Measurements from ENCODE around the gene AHRR.

AHRR gene

DNA sequence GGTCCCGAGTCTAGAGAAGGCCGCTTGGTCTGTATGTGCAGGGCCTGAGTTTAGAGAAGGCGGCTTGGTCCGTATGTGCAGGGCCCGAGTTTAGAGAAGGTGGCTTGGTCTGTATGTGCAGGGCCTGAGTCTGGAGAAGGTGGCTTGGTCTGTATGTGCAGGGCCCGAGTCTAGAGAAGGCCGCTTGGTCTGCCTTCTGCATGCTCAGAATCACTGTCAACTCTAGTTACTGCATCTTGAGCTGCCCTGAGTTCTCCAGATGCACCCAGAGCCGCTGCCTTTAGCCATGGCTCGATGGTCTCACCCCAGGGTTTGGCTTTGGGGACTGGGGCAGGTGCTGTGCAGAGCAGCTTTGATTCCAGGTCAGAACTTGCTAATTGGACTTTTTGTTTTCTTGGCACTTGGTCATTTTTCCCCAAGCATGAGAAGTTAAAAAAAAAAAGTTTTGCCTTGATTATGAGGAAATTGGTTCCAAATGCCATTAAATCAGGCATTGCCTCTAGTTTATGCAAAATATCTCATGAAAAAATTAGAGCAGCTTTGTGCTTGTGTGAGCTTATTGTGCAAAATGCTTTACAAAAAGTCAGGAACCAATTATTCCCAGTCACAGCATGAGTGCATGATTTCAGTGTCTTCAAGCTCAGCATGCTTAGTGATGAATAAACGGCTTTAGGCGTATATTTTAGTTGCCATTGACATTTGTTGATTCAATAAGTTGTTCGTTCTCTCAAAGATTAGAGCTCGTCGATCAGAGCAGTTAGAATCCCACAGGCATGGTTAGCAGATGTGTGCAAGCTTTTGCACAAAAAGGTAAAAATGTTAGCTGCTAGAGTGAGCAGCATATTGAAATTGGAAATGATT, 96.0 kb downstream of the AHRR start:
- no peak for DNase-seq

DNA sequence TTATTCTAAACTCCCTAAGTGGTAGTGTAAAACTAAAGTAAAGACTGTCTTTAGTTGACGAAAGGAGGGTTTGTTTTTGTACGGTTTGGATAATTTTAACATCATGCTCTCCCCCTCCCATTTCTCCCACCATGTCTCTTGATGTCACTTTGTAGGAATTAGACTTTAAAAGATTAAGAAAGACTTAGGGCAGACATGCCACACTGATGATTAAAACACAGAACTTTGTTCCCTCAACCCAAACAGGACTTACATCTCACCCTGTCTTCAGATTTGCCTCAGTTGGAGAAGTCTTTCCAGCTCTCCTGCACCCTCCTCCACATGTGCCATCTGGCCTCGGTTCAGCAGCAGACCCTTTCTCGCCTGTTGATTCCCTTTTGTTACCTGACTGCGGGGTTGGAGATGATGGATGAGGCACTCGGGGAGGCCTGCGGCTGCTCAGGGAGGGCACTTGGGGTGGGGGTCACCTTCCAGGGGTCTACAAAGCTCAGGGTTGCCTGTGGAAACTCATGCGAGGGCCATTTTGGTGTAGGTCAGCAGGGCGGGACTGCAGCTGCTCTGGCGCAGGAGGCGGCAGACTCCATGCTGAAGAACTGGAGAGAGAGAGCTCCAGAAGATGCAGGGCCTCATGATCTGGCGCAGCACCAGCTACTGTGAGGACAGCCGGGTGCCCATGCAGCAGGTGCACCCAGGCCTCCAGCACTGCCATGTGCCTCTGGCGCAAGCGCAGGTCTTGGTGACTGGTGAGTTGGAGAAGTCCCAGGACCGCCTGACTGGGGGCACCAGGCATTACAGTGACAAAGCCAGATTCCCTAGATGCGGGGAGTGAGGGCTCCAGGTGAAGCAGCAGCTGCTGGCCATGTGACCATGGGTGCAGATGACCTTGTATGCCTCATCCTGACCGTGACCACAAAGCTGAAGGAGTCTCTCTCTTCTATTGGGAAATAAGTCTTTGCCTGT, 96.9 kb downstream of the AHRR start:
- DNase-seq: no peak

DNA sequence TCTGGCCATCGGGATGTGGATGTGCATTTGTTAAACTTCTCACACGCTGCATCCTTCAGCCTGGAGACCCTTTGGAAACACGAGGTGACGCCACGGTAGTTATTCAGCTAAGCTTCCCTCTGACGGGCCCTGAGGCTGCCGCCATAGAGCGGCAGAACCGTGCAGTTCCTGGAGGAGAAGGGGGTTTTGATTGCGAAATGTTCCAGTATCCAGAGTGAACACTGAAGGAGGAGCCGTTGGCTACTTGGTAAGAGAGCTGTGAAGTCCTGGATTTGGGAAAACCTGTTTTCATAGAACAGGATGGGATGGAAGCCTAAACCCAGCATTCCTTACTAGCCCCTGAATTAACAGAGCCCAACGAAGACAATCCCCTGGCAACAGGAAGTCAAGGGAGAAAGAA, 98.5 kb downstream of the AHRR start:
- no peak for DNase-seq

DNA sequence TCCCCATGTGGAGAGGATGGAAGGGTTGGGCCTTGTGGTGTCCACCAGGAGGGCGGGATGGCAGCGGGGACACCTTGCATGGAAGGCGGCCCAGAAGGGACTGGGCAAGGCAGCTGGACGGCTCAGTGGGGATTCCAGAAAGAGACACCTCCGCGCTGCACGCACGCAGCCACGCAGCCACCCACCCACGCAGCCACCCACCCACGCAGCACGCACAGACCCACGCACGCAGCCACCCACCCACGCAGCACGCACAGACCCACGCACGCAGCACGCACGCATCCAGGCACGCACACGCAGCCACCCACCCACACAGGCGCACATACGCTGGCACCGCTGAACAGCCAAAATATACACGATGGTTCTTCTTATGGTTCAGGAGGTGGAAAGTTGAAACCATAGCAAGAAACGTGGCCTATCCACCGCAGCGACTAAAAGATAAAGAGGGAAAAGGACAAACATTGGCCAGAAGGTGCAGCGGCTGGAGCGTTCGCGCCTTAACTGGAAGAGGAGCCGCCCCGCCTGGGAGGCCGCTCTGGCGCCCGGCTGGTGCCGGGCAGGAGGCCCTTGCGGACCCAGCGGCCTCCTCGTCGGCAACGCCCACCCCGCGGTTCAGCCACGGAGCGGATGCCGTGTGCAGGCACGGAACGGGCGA, 99.2 kb downstream of the AHRR start:
- DNase-seq: no peak

DNA sequence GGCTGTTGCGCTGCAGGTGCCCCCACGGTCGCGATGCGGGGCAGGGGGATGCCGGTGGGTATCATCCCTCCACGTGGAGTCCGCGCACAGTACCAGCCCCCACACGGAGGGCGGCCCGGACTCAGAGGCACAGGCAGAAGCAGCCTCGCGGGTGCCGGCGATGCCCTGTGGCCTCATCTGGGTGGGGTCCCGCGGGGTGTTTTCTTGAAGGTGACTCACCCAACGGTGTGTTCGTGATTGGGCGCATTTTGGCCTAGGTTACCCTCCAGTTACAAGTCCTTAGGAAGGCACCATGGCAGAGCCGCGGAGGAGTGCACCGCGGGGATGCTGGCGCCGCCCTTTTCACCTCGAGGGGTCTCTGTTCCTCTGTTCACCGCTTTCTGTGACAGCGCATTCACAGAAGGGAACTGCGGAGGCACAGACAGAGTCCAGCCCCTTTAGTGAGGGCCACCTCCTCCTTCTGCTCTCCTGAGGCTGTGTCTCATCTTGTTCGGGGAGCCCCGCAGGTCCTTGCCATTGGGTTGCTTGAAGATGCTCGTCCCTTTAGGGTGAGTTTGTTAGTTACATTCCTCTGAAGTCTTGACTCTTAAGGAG, 99.9 kb downstream of the AHRR start:
- no peak for DNase-seq

DNA sequence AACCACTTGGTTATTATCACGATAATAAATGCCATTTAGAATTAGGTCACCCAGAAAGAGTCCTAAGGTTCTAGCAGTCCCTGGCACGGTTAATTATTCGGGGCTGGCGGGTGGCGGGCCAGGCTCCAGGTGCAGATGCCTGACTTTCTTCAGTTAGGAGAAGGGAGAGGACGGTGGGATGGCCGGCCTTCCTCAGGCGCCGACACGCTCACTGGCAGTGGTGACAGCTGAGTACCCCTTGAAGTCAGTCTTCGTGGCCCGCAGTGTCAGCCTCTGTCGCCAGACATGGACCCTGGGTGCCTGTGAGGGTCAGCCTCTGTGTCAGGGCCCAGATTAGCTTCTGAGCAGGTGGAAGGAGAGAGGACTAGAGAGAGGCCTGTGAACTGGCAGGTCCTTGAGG, 100.4 kb downstream of the AHRR start:
- no peak for DNase-seq

DNA sequence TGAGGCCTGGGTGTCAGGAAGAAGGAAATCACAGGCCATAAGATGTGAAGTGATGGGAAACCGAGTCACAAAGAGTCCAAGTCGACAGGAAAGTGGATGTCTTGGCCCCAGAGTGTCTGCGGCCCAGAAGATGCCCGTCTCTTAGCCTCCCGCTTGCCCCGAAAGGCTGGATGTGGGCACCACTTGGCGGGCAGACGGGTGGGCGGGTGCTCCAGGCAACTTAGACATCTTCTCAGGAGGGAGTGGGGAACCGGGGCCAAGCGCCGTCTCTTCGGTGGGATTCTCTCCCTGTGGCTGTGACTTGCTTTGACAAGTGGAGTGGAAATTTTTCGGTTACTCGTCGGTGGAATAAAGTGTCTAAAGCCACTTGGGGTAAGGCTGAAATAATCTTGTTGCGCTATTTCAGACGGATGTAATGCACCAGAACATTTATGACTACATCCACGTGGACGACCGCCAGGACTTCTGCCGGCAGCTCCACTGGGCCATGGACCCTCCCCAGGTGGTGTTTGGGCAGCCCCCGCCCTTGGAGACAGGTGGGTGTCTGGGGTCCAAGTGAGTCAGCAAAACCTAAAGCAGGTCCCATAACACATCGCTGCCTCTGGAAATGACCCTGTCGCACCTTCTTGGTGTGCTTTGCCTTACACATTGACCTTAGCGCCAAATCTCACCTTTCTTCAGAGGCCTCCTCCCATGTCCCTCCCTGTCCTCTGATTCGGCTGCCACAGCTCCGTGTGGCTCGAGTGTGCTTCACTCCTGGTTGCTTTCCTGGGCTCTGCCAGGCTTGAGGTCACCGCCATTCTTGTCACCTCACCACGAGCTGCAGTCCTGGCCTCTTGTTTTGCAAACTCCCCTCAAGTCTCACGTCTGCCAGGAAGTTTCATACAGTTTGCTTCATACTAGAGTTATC, 101.1 kb downstream of the AHRR start:
- DNase-seq: no peak

DNA sequence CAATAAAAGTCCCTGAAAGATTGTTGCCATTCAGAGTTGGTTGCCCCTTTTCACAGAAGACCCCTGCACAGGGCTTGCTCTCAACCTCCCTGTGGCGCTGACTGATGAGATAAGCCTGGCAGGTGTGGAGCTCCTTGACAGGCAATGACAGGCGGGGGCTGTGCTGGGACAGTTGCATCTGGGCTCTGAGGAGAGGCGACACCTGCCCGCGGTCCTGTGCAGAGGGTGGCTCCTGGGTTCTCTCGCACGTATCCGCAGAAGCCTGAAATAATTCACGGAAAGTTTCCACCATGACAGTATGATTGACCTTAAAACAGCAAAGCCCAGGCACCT, 101.7 kb downstream of the AHRR start:
- no peak for DNase-seq

DNA sequence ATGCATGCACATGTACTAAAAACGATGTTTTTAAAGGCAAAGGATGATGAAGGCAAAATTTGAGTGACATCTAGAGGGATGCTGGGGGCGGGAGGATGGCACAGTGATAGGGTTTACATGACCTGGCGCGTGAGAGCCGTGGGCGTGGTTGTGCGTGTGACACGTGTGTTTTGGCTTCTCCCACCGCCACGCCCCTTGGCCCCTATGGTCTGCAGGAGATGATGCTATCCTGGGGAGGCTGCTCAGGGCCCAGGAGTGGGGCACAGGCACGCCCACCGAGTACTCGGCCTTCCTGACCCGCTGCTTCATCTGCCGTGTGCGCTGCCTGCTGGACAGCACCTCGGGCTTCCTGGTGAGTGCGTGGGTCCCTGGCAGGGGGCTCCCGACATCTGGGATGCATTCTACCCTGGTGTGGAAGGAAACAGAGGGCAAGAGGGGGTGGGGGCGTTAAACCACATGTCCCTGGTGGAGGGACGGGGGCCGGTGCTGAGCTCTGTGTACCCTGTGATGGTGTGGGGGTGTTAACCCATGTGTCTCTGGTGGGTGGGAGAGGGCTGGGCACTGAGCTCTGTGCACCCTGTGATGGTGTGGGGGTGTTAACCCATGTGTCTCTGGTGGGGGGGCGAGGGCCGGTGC, 102.2 kb downstream of the AHRR start:
- no peak for DNase-seq

DNA sequence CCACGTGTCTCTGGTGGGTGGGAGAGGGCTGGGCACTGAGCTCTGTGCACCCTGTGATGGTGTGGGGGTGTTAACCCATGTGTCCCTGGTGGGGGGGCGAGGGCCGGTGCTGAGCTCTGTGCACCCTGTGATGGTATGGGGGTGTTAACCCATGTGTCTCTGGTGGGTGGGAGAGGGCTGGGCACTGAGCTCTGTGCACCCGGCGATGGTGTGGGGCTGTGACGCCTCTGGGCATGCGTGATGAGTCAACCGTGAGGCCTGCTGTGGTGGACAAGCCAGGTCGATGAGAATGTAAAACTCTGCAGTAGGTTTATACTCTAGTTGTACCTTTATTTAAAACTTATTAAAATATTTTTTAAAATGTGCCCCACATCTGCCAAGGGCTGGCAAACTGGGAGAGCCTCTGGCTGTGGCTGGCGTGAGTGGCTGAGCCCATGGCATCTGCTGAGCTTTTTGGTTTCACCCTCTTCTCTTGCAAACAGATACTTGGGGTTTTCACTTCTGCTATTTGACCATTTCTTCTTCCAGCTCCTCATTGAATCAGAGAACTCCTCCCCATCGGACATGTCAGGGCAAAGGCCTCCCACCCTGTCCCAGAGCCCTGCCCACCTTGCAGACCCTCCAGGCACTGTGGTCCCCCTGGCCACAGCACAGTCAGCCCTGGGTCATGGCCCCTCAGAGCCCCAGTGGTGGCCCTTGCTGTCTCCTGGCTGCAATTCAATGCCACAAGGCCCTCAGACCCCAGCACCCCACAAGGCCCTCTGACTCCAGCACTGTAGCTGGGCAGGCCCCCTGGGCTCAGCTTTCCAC, 103.0 kb downstream of the AHRR start:
- DNase-seq: no peak

DNA sequence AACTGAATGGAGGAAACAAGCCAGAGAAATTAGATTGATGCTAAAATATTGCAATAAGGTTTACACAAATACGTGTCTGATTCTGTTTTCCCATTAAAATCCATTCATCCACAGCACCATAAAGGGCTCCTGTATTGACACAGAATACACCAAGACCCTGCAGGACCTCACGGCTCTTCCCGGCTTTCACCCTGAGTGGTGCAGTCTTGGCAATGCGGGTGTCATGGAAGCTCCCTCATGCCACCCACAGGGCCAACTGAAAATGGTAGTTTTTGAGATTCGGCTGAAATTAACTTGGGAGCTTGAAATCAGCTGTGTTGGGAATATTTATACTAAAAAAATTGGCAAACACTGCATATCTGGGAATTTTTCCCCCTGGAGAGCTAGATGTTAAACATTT, 104.2 kb downstream of the AHRR start:
- DNase-seq: no peak

DNA sequence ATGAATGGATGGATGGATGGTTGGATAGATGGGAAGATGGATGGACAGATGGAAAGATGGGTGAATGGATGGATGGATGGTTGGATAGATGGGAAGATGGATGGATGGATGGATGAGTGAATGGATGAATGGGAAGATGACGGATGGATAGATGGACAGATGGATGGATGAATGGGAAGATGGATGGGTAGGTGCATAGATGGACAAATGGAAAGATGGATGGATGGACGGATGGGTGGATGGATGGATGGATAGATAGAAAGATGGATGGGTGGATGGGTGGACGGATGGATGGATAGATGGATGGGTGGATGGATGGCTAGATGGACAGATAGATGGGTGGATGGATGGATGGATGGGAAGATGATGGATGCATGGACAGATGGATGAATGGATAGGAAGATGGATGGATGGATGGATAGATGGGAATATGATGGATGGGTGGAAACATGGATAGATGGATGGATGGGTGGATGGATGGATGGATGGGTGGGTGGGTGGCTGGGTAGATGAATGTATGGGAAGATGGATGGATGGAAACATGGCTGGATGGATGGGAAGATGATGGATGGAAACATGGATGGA, 105.0 kb downstream of the AHRR start:
- DNase-seq: no peak

DNA sequence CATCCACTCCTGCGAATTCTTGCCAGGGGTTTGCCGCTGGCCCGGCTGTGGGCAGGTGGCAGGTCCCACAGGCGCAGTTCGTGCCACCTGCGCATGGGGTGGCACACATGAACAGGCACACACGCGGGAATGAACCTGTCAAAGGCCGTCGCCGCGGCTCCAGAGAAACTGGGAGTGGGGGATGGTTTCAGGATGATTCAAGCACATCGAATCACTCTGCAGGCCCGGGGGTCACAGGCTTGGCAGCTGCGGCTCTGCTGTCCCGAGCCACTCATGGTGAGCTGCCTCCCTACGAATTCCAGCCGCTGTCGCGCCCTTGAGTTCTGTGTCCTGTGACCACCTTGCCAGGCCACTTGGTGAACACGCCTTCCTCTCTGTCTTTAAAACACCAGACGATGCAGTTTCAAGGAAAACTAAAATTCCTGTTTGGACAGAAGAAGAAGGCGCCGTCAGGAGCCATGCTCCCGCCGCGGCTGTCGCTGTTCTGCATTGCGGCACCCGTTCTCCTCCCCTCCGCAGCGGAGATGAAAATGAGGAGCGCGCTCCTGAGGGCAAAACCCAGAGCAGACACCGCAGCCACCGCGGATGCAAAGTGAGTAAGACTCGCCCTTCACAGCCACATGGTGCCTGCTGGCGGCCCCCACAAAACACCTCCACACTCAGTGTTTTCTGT, 106.0 kb downstream of the AHRR start:
- DNase-seq: no peak

DNA sequence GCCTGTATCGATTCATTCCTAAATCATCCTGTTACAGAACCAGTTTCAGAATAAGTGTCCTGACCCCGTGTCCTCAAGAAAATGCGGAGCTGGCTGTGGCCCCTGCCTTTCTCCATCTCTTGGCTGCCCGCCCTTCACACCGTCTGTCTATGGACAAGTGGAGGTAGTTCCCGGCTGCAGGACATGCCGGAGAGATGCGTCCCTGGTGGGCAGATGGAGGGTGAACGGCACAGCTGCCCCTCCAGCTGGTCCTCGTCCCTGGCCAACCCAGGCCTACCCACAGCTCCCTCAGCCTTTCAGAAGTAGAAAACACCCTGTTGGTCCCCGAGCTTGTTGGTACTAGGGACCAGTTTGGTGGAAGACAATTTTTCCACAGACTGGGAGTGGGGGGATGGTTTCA, 106.7 kb downstream of the AHRR start:
- DNase-seq: no peak

DNA sequence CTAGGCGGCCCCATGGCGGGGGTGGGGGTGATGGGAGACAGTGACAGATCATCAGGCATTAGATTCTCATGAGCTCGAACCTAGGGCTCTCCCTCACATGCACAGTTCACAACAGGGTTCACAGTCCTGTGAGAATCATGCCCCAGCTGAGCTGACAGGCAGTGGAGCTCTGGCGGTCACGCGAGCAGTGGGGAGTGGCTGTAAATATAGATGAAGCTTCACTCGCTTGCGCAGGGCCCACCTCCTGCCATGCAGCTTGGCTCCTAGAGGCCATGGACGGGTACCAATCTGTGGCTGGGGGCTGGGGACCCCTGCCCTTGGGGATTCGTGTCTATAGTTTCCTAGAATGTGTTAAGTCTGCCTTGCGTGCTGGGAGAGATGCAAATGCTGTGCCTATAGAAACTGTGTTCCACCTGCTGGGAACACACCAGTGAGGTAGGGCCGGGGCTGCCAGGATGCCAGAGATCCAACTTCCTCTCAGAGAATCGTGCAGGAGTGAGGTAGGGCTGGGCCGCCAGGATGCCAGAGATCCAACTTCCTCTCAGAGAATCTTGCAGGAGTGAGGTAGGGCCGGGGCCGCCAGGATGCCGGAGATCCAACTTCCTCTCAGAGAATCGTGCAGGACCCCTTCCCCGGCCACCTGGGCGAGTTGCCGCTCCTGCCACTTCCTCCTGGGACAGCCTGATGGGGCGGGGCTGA, 107.4 kb downstream of the AHRR start:
- DNase-seq: no peak

DNA sequence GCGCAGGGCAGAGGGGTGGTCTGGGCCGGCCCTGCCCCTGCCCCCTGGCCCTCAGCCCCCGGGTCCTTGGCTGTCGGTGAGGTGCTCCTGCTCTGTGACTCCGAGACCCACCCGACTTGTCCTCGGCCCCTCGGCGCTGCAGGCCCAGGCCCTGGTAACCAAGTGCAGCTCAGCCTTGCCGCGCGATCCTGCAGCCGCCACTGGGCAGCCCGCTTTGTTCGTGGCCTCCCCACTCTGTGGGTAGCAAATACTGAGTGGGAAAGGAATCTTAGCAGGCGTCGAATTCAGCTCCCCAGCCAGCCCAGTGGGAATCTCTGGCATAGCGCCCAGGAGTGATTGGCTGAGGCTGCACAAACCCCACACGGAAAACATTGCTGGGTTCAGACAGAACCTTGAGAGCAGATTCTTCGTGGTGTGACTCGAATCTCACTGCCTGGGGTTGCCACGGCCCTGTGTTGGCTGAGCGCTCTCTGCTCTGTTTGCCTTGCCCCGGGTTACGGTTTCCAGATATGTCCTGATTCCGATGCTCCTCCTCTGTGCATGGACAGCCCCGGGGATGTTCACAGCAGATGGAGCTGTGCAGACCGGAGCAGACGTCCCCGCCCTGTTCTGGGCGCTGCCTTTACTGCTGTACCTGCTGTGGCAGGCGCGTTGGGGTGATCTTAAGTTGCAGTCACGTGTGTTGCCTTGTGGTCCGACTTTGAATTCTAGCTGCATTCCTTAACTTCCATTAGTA, 108.1 kb downstream of the AHRR start:
- no peak for DNase-seq

DNA sequence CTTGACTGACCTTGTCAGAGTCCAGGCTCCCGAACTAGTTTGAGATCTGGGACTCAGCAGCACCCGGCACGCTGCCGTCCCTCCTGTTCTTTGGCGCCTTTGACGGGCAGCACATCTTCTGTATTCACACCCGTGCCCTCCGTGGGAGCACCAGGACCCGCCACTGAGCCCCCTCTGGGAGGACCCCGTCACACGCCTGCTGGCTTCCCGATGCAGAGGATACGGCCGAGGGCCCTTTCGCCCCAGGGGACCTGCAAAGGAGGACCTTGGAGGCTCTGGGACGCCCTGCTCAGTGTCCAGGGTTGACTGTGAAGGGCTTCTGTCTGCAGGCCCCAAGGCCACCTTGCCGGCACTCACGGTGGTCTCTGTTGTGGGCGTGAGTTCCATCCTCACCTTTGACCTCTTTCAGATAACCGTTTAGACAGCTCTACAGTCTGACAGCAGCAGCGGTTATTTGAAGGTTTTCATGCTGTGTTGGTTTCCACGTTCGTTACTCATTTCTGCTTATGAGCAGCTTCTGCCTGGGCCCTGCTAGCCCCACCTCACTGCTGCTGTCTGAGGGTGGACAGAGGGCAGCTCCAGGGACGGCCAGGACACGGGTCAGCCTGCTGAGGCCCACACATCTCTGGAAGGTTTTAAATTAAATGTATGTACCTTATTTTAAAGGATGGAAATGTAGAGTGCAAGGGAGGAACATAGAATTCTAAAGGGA, 108.9 kb downstream of the AHRR start:
- DNase-seq: no peak

All from stimulated activated CD4-positive, alpha-beta T cell treated with anti-CD3 and anti-CD28 coated beads, Interleukin-1b, Interleukin-23, amount 100 ng/mL, for 48 hours (primary cell).